Panc1 (cell line): ENCODE results near the gene TM4SF5.

Source experiments
- CTCF ChIP-seq: fragments of 450-650 bp; IDR thresholded peaks from 2 replicates; pipeline ENCODE4 v1.5.1; 2017; ENCODE audit warnings: mild to moderate bottlenecking
- POLR2AphosphoS5 ChIP-seq: IDR thresholded peaks from 2 replicates; pipeline ENCODE4 v1.6.1; 2012; ENCODE audit warnings: mild to moderate bottlenecking, low read depth, low read length, moderate library complexity
- SIN3A ChIP-seq: IDR thresholded peaks from 2 replicates; pipeline ENCODE4 v1.6.1; 2012; ENCODE audit warnings: low read depth, mild to moderate bottlenecking, low read length, moderate library complexity, borderline replicate concordance; ENCODE audit not compliant: insufficient read depth
- TCF7L2 ChIP-seq: IDR thresholded peaks from 2 replicates; pipeline ENCODE4 v1.6.1; 2011; ENCODE audit warnings: mild to moderate bottlenecking, low read depth, low read length, inconsistent platforms

DNA sequence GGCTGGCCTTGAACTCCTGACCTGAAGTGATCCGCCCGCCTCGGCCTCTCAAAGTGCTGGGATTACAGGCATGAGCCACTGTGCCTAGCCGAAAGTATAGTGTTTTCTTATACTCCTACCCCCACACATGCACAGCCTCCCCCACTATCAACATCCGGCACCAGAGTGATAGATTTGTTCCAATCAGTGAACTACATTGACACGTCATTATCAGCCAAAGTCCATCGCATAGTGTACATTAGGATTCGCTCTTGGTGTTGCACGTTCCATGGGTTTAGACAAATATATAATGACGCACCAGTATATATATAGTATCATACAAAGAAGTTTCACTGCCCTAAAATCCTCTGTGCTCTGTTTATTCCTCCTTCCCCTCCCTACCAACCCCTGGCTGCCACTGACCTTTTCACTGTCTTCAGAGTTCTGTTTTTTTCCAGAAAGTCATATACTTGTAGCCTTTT is 11.9 kb upstream of the TM4SF5 start:
- TF ChIP-seq TCF7L2 (no peak), CTCF (no peak), POLR2AphosphoS5 (no peak), SIN3A (no peak)
